HG03025 (cell line): Measurements from ENCODE around the gene ABHD4.
A peak's percentile ranks its signal among the peaks of the same experiment; 100 is the strongest.
"Not testable (repeated sequence)": the region's sequence is repeated elsewhere in the genome, so short reads cannot be mapped to it uniquely, and the experiment has no call there.

Experiments
- ATAC-seq: cut with Tn5 transposase; IDR thresholded peaks from one replicate; pipeline ENCODE4 v1.9.1; 2021; ENCODE audit warnings: mild to moderate bottlenecking, moderate library complexity; ENCODE audit not compliant: unreplicated experiment, low FRiP score

ABHD4 gene

GRCh38 chr14:22561366-22561660 is 36.8 kb upstream of the ABHD4 start:
- ATAC-seq: no peak

GRCh38 chr14:22561661-22562579 is 36.2 kb upstream of the ABHD4 start:
- ATAC-seq: no peak

- ATAC-seq: no peak
Measured at GRCh38 chr14:22563987-22564386, 34.1 kb upstream of the ABHD4 start.

GRCh38 chr14:22564463-22564862 is 33.6 kb upstream of the ABHD4 start:
- ATAC-seq: no peak

- no peak for ATAC-seq
Measured at GRCh38 chr14:22565391-22565945, 32.6 kb upstream of the ABHD4 start.

- not testable (repeated sequence) for ATAC-seq
Measured at GRCh38 chr14:22566266-22566665, 31.8 kb upstream of the ABHD4 start.

GRCh38 chr14:22566845-22567244 is 31.3 kb upstream of the ABHD4 start:
- no peak for ATAC-seq

DNA sequence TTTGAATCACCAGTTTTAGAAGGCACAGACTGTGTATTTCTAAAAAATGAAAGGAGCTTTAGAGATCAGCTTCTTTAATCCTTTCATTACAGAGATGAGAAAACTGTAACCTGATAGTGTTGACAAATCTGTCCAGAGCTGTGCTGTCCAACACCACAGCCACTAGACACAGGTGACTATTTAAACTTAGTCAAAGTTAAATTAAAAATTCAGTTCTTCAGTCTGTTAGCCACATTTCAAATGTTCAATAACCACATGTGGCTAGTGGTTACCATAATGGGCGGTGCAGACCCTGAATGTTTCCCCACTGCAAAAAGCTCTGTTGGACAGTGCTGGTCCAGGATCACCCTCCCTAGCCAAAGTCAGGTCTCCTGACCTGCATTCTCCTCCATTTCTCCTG is 30.7 kb upstream of the ABHD4 start:
- ATAC-seq: no peak

DNA sequence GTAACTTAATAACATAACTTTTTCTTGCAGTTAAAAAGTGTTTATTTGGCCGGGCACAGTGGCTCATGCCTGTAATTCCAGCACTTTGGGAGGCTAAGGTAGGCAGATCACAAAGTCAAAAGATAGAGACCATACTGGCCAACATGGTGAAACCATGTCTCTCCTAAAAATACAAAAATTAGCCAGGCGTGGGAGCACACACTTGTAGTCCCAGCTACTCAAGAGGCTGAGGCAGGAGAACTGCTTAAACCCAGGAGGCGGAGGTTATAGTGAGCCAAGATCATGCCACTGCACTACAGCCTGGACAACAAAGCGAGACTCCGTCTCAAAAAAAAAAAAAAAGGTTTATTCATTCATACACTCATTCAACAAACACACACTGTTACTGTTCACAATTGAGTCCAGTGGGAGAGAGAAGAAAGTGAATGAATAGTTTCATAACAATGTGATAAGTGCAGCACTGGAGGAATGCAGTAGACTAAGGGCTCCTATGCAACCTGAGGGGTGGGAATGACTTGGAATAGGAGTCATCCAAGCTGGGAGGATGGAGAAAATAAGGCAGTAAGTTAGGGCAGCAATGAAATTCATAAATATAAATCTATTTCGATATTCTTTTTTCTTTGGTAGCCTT is 28.9 kb upstream of the ABHD4 start:
- ATAC-seq: no peak

GRCh38 chr14:22569737-22570131 is 28.4 kb upstream of the ABHD4 start:
- no peak for ATAC-seq

GRCh38 chr14:22570132-22570949 is 27.8 kb upstream of the ABHD4 start:
- peak; percentile 61 for ATAC-seq

- no peak for ATAC-seq
Measured at GRCh38 chr14:22572562-22573058, 25.5 kb upstream of the ABHD4 start.

GRCh38 chr14:22573804-22574203 is 24.3 kb upstream of the ABHD4 start:
- no peak for ATAC-seq

DNA sequence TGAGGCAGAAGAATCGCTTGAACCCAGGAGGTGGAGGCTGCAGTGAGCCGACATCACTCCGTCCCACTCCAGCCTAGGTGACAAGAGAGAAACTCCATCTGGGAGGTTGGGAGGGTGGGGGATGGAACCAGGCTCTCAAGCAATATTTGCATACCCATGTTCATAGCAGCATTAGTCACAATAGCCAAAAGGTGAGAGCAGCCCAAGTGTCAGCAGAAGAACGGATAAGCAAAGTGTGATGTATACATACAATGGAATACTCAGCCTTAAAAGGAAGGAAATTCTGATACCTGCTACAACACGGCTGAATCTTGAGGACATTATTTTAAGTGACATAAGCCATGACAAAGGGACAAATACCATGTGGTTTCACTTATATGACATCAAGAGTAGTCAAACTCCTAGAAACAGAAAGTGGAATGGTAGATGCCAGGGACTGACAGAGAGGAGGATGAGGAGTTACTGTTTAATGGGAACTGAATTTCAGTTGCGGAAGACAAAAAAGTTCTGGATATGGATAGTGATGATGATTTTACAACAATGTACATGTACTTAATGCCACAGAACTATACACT is 20.7 kb upstream of the ABHD4 start:
- ATAC-seq: no peak

DNA sequence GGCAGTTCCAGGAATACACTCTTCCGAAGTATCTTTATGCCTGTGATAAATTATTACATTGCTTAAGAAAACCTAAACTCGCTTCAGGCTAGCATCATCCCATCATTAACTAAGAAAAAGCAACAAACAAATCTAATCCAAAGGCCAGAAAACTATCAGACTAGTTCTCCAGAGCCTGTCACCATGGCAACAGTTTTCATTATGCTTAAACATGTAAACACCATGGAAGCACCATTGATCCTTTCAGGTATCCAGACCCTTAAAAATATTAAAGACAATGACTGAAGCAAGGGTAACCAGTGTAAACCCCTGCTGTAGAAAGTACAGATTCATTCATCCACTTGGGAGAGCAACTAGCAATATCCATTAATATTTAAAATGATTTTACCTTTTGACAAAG is 18.9 kb upstream of the ABHD4 start:
- no peak for ATAC-seq

- ATAC-seq: no peak
Measured at GRCh38 chr14:22579881-22580280, 18.2 kb upstream of the ABHD4 start.

DNA sequence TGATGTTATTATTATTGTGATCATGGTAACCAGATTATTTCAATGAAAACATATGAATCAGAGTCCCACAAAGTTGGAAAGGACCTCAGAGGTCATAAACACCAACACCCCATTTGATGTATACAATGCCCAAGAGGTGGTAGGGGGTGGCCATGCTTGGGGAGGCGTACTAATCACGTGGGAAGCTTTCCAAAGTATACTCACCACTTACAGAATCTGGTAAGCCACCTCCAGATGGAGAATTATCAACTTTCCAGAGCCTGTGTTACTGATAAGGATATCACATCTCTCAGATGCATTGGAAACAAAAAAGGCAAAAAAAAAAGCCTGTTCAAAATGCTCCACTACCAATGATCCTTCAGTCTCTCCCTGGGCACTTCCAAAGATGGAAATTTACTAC is 17.5 kb upstream of the ABHD4 start:
- ATAC-seq: no peak

DNA sequence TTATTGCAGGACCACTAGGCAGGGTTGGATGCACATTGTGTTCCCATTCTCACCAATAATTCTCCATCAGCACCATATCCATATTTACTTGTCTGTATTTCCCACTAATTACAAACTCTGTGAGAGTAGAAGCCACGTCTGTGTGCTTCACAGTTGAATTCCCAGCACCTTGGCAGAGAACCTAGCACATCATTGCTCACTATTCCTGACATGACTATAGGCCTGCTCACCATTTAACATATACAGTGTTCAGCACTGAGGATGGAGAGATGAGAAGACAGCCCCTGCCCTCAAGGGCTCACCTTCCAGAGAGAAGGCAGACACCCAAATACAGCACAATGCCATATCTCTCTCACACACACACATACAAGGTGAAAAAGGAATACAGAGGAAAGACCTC is 14.1 kb upstream of the ABHD4 start:
- ATAC-seq: no peak

GRCh38 chr14:22587247-22587646 is 10.9 kb upstream of the ABHD4 start:
- ATAC-seq: no peak

DNA sequence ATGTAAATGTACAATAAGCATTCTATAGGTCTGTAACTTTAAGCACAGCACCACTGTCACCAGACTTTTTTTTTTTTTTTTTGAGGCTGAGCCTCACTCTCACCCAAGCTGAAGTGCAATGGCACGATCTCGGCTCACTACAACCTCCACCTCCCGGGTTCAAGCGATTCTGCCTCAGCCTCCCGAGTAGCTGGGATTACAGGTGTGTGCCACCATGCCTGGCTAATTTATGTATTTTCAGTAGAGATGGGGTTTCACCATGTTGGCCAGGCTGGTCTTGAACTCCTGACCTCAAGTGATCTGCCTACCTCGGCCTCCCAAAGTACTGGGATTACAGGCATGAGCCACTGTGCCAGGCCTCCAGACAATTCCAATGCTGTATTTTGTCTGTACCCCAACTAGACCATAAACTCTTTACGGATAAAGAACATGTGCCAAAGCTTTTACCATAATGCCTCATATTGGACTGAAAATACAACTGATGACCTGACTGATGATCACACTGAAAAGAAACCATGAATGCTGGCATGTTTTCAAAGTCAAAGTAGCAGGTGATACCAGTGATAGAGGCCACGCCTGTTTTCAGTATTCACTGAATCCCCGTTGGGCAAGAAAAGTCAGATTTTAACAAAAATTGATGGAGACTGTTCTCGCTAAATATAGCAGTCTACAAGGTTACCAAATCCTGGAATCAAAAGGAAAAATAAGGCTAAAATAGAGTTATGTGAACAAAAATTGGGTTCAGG is 10.2 kb upstream of the ABHD4 start:
- not testable (repeated sequence) for ATAC-seq
